ENCODE results near the gene SEMA4F.

The SEMA4F gene

DNA sequence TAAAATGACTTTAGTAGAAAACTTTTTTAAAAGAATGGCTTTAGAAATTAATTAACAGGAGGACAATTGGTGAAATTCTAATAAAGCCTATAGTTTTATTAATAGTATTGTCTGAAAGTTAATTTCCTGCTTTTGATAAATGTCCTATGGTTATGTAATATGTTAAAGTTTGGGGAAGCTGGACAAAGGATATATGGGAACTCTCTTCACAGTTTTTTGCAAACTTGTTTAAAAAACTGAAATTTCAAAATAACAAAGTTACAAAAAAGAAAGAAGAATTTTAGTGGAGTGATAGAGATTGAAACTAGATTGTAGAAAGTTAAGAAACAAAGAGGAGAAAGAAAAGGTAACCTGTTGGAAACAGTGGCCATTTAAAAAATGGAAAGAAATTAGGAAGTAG is 67.3 kb downstream of the SEMA4F start:
- DNase-seq (ENCODE audit: low read depth, low spot score), result no peak
- Histone ChIP-seq H3K9me3 (ENCODE audit: control insufficient read depth, insufficient read depth, low read length) (no peaks in the 10 kb centered on the region), H3K27ac (ENCODE audit: low read length) (no peak overlapping the region), H3K4me3 (ENCODE audit: low read length) (no peak overlapping the region), H3K27me3 (ENCODE audit: control insufficient read depth, insufficient read depth, low read length) (peaks cover 1% of the 10 kb centered on the region; the same call in 1 of the 2 replicates), H3K4me1 (ENCODE audit: control insufficient read depth, insufficient read depth, low read length) (no peaks in the 10 kb centered on the region), H3K36me3 (ENCODE audit: control insufficient read depth, insufficient read depth, low read length) (no peaks in the 10 kb centered on the region)

- H3K4me3 ChIP-seq (ENCODE audit: low read length), result no peak overlapping the region
- no CpG with 5 or more reads among the region's 4 CpGs for WGBS (ENCODE audit: insufficient coverage, insufficient read length)
- no peaks in the 10 kb centered on the region for H3K36me3 ChIP-seq (ENCODE audit: control insufficient read depth, insufficient read depth, low read length)
- H3K27me3 ChIP-seq (ENCODE audit: control insufficient read depth, insufficient read depth, low read length), result no peaks in the 10 kb centered on the region
- H3K4me1 ChIP-seq (ENCODE audit: control insufficient read depth, insufficient read depth, low read length), result no peaks in the 10 kb centered on the region
- no peaks in the 10 kb centered on the region for H3K9me3 ChIP-seq (ENCODE audit: control insufficient read depth, insufficient read depth, low read length)
- no peak overlapping the region for H3K27ac ChIP-seq (ENCODE audit: low read length)
- DNase-seq (ENCODE audit: low read depth, low spot score), result no peak
Observed at GRCh38 chr2:74724496-74724895, 70.4 kb downstream of the SEMA4F start.

GRCh38 chr2:74725287-74725686 is 71.2 kb downstream of the SEMA4F start:
- DNase-seq (ENCODE audit: low read depth, low spot score), result no peak
- Histone ChIP-seq H3K4me1 (ENCODE audit: control insufficient read depth, insufficient read depth, low read length) (no peaks in the 10 kb centered on the region), H3K4me3 (ENCODE audit: low read length) (no peak overlapping the region), H3K9me3 (ENCODE audit: control insufficient read depth, insufficient read depth, low read length) (no peaks in the 10 kb centered on the region), H3K36me3 (ENCODE audit: control insufficient read depth, insufficient read depth, low read length) (no peaks in the 10 kb centered on the region), H3K27ac (ENCODE audit: low read length) (no peak overlapping the region), H3K27me3 (ENCODE audit: control insufficient read depth, insufficient read depth, low read length) (no peaks in the 10 kb centered on the region)
- WGBS (ENCODE audit: insufficient coverage, insufficient read length), result no CpG with 5 or more reads among the region's 1 CpG

DNA sequence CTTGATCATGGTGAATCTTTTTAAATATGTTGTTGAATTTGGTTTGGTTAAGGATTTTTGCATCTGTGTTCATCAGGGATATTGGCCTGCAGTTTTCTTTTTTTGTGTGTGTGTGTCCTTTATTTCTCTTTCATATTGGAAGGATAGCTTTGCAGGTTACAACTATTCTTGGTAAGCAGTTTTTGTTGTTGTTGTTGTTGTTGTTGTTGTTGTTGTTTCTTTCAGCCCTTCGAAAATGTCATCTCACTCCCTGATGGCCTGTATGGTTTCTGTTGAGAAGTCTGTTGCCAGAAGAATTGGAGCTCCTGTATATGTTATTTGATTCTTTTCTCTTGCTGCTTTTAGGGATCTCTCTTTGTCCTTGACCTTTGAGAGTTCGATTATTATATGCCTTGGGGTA is 74.8 kb downstream of the SEMA4F start:
- Histone ChIP-seq H3K27me3 (ENCODE audit: control insufficient read depth, insufficient read depth, low read length) (no peaks in the 10 kb centered on the region), H3K9me3 (ENCODE audit: control insufficient read depth, insufficient read depth, low read length) (no peaks in the 10 kb centered on the region), H3K36me3 (ENCODE audit: control insufficient read depth, insufficient read depth, low read length) (no peaks in the 10 kb centered on the region), H3K4me1 (ENCODE audit: control insufficient read depth, insufficient read depth, low read length) (no peaks in the 10 kb centered on the region), H3K4me3 (ENCODE audit: low read length) (no peak overlapping the region), H3K27ac (ENCODE audit: low read length) (no peak overlapping the region)
- DNase-seq (ENCODE audit: low read depth, low spot score), result no peak
- WGBS (ENCODE audit: insufficient coverage, insufficient read length), result no CpG with 5 or more reads among the region's 2 CpGs

GRCh38 chr2:74730530-74730929 is 76.5 kb downstream of the SEMA4F start:
- no peaks in the 10 kb centered on the region for H3K9me3 ChIP-seq (ENCODE audit: control insufficient read depth, insufficient read depth, low read length)
- no peaks in the 10 kb centered on the region for H3K36me3 ChIP-seq (ENCODE audit: control insufficient read depth, insufficient read depth, low read length)
- DNase-seq (ENCODE audit: low read depth, low spot score), result no peak
- no CpG with 5 or more reads among the region's 2 CpGs for WGBS (ENCODE audit: insufficient coverage, insufficient read length)
- H3K4me3 ChIP-seq (ENCODE audit: low read length), result no peak overlapping the region
- no peaks in the 10 kb centered on the region for H3K27me3 ChIP-seq (ENCODE audit: control insufficient read depth, insufficient read depth, low read length)
- peaks cover 4% of the 10 kb centered on the region for H3K4me1 ChIP-seq (ENCODE audit: control insufficient read depth, insufficient read depth, low read length)
- H3K27ac ChIP-seq (ENCODE audit: low read length), result no peak overlapping the region

All from iPS DF 6.9 (cell line).